K562 (cell line): ENCODE results near the gene TRDMT1. TPM values are rescaled to one million over a fixed set of nuclear protein-coding genes. Genes with fewer than 3 reads are reported as not detected.

Source experiments
- ARNT ChIP-seq, 2 experiments: fragments of 450-650 bp; IDR thresholded peaks; 2 replicates each; pipeline ENCODE4 v1.6.1; 2016; ENCODE audit warnings: mild to moderate bottlenecking in 1 of 2
- BRD4 ChIP-seq: fragments of 200-600 bp; sonication (generic); IDR thresholded peaks from 2 replicates; pipeline ENCODE4 v1.6.1; 2017; ENCODE audit warnings: inconsistent platforms
- CAMTA2 ChIP-seq: fragments of 250-450 bp; sonication (Bioruptor Pico); conservative IDR thresholded peaks from 2 replicates; pipeline ENCODE4 v1.5.1; 2022
- CHD2 ChIP-seq: IDR thresholded peaks from 2 replicates; pipeline ENCODE4 v1.6.1; 2011; ENCODE audit warnings: low read depth, low read length
- DMBX1 ChIP-seq: fragments of 250-450 bp; sonication (Bioruptor Pico); IDR thresholded peaks from 2 replicates; pipeline ENCODE4 v1.8.0; 2022; ENCODE audit warnings: inconsistent platforms, mild to moderate bottlenecking, moderate library complexity, borderline replicate concordance
- ELF2 ChIP-seq: fragments of 250-450 bp; sonication (Bioruptor Pico); IDR thresholded peaks from 2 replicates; pipeline ENCODE4 v1.5.0; 2021; ENCODE audit warnings: mild to moderate bottlenecking
- FOSL1 ChIP-seq: fragments of 200-800 bp; sonication (Bioruptor generic); conservative IDR thresholded peaks from 2 replicates; pipeline ENCODE4 v1.6.1; 2016; ENCODE audit warnings: missing genetic modification characterization, missing compliant biosample characterization
- NBN ChIP-seq: fragments of 450-650 bp; IDR thresholded peaks from 2 replicates; pipeline ENCODE4 v1.6.1; 2016; ENCODE audit warnings: low read depth, mild to moderate bottlenecking
- NEUROD1 ChIP-seq: fragments of 150-350 bp; IDR thresholded peaks from 2 replicates; pipeline ENCODE4 v1.6.1; 2014; ENCODE audit warnings: borderline replicate concordance, low read length, low read depth; ENCODE audit not compliant: partially characterized antibody
- POLR2A ChIP-seq: fragments of 450-650 bp; conservative IDR thresholded peaks from 2 replicates; pipeline ENCODE4 v1.6.1; 2016
- POLR2B ChIP-seq: fragments of 450-650 bp; IDR thresholded peaks from 2 replicates; pipeline ENCODE4 v1.6.1; 2018; ENCODE audit warnings: low read depth; ENCODE audit not compliant: partially characterized antibody
- RBM14 ChIP-seq: fragments of 200-400 bp; formaldehyde crosslinking; IDR thresholded peaks from 2 replicates; pipeline ENCODE4 v1.6.1; 2018; ENCODE audit warnings: low read depth, mild to moderate bottlenecking, low read length, moderate library complexity, borderline replicate concordance; ENCODE audit not compliant: insufficient read depth
- SIRT6 ChIP-seq: IDR thresholded peaks from one replicate; pipeline ENCODE4 v1.6.1; 2012; ENCODE audit warnings: low read depth, mild to moderate bottlenecking, control low read depth, inconsistent platforms, low read length, moderate library complexity
- SMAD2 ChIP-seq: fragments of 150-350 bp; IDR thresholded peaks from 2 replicates; pipeline ENCODE4 v1.6.1; 2014; ENCODE audit warnings: low read depth, mild to moderate bottlenecking, low read length
- ZNF121 ChIP-seq: sonication (generic); formaldehyde crosslinking; conservative IDR thresholded peaks from 2 replicates; pipeline ENCODE4 v1.8.0; 2022; ENCODE audit warnings: missing genetic modification reagents
- ZNF232 ChIP-seq: sonication (generic); formaldehyde crosslinking; IDR thresholded peaks from 2 replicates; pipeline ENCODE4 v1.8.0; 2022; ENCODE audit warnings: mild to moderate bottlenecking, missing genetic modification reagents
- ZNF551 ChIP-seq: fragments of 250-450 bp; sonication (Bioruptor Pico); IDR thresholded peaks from 2 replicates; pipeline ENCODE4 v1.5.0; 2021; ENCODE audit warnings: mild to moderate bottlenecking, moderate library complexity
- polyA plus RNA-seq, 8 experiments: library from polyadenylated mRNA; depleted of rRNA in 4 of 8; stranded (reverse) in 5 of 8; unstranded in 3 of 8; fragments of >200 nt; fragmentation: Nextera tagmentation in 2 of 8; fragmentation: Illumina TruSeq in 1 of 8; extraction: Ambion mirVana in 2 of 8; extraction: Trizol in 1 of 8; gene quantifications; 2 replicates each; pipeline versions ENCODE4 v1.2.1 to v1.2.3, GENCODE V29; 2011 to 2014; ENCODE audit warnings: inconsistent platforms in 1 of 8, missing spikeins in 1 of 8
- total RNA-seq, 7 experiments: library from RNA; depleted of rRNA in 6 of 7; stranded (reverse); fragments of >200 nt in 6 of 7; fragmentation: Illumina TruSeq in 2 of 7; extraction: Trizol in 2 of 7; gene quantifications; 2 replicates each; pipeline versions ENCODE4 v1.2.1 to v1.2.3, GENCODE V29; 2011 to 2021; ENCODE audit warnings: low replicate concordance in 1 of 7
- TF ChIP-seq, protein P1 (sequence below): fragments of 250-450 bp; sonication (Bioruptor Pico); IDR thresholded peaks from 2 replicates; pipeline ENCODE4 v1.4.0; 2020; ENCODE audit warnings: mild to moderate bottlenecking, moderate library complexity, borderline replicate concordance
- TF ChIP-seq, protein P2 (sequence below): sonication (generic); formaldehyde crosslinking; IDR thresholded peaks from 2 replicates; pipeline ENCODE4 v1.8.0; 2022; ENCODE audit warnings: missing genetic modification reagents, mild to moderate bottlenecking, borderline replicate concordance
- TF ChIP-seq, protein P3 (sequence below): sonication (generic); formaldehyde crosslinking; IDR thresholded peaks from 2 replicates; pipeline ENCODE4 v1.8.0; 2022; ENCODE audit warnings: missing genetic modification reagents, mild to moderate bottlenecking, moderate library complexity, borderline replicate concordance
- TF ChIP-seq, protein P4 (sequence below): fragments of 450-650 bp; IDR thresholded peaks from 2 replicates; pipeline ENCODE4 v1.6.1; 2018; ENCODE audit not compliant: partially characterized antibody

Gene TRDMT1
- total and polyA plus RNA-seq, 9 of the 15 experiments (the other 6 are each of a cell fraction or from before 2014, with no cell fraction given) = 5.4 to 12.6 (median 9.3) TPM

DNA sequence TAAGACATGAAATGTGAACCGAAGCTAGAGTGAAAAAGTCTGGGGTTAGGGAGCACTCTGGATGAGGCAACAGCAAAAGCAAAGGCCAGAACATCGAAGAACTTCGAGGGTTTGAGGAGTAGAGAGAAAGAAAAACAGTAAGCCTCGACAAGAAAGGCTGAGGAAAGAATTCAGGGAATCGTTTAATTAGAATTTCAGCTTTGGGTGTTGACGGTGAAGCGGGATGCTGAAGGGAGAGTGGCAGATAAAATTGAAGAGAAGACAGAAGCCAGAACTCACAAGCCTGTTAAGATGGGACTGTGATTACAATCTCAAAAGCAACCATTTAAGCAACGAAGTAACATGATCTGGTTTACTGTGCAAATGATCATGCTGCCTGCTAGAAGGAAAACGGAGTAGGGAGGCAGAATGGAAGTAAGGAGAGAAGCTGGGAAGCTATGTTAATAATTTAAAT is 2.1 kb downstream of the TRDMT1 start (continued):
- TF ChIP-seq, protein P1, sequence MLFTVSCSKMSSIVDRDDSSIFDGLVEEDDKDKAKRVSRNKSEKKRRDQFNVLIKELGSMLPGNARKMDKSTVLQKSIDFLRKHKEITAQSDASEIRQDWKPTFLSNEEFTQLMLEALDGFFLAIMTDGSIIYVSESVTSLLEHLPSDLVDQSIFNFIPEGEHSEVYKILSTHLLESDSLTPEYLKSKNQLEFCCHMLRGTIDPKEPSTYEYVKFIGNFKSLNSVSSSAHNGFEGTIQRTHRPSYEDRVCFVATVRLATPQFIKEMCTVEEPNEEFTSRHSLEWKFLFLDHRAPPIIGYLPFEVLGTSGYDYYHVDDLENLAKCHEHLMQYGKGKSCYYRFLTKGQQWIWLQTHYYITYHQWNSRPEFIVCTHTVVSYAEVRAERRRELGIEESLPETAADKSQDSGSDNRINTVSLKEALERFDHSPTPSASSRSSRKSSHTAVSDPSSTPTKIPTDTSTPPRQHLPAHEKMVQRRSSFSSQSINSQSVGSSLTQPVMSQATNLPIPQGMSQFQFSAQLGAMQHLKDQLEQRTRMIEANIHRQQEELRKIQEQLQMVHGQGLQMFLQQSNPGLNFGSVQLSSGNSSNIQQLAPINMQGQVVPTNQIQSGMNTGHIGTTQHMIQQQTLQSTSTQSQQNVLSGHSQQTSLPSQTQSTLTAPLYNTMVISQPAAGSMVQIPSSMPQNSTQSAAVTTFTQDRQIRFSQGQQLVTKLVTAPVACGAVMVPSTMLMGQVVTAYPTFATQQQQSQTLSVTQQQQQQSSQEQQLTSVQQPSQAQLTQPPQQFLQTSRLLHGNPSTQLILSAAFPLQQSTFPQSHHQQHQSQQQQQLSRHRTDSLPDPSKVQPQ (CRISPR knock-in tag) = no peak
- TF ChIP-seq SMAD2 = no peak
- TF ChIP-seq NEUROD1 = no peak
- peak; percentile 61; the same call in 1 of the 2 replicates for TF ChIP-seq NBN
- TF ChIP-seq ZNF121 = no peak
- no peak for TF ChIP-seq CAMTA2 (CRISPR knock-in tag)
- TF ChIP-seq BRD4 = no peak
- no peak for TF ChIP-seq RBM14
- no peak for TF ChIP-seq DMBX1 (CRISPR knock-in tag)
- TF ChIP-seq, protein P2, sequence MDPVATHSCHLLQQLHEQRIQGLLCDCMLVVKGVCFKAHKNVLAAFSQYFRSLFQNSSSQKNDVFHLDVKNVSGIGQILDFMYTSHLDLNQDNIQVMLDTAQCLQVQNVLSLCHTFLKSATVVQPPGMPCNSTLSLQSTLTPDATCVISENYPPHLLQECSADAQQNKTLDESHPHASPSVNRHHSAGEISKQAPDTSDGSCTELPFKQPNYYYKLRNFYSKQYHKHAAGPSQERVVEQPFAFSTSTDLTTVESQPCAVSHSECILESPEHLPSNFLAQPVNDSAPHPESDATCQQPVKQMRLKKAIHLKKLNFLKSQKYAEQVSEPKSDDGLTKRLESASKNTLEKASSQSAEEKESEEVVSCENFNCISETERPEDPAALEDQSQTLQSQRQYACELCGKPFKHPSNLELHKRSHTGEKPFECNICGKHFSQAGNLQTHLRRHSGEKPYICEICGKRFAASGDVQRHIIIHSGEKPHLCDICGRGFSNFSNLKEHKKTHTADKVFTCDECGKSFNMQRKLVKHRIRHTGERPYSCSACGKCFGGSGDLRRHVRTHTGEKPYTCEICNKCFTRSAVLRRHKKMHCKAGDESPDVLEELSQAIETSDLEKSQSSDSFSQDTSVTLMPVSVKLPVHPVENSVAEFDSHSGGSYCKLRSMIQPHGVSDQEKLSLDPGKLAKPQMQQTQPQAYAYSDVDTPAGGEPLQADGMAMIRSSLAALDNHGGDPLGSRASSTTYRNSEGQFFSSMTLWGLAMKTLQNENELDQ (CRISPR knock-in tag) = no peak
- no peak for TF ChIP-seq SIRT6
- TF ChIP-seq ARNT (IDR thresholded peaks at IDR 0.05) = peak in 1 of 2 experiments; percentile 40; a peak in 1 of 4 replicates
- TF ChIP-seq, protein P3, sequence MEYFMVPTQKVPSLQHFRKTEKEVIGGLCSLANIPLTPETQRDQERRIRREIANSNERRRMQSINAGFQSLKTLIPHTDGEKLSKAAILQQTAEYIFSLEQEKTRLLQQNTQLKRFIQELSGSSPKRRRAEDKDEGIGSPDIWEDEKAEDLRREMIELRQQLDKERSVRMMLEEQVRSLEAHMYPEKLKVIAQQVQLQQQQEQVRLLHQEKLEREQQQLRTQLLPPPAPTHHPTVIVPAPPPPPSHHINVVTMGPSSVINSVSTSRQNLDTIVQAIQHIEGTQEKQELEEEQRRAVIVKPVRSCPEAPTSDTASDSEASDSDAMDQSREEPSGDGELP = no peak
- no peak for TF ChIP-seq FOSL1
- TF ChIP-seq ELF2 (CRISPR knock-in tag) = no peak
- TF ChIP-seq CHD2 = no peak
- no peak for TF ChIP-seq ZNF232 (CRISPR knock-in tag)
- TF ChIP-seq POLR2A = no peak
- no peak for TF ChIP-seq ZNF551 (CRISPR knock-in tag)
- TF ChIP-seq, protein P4, sequence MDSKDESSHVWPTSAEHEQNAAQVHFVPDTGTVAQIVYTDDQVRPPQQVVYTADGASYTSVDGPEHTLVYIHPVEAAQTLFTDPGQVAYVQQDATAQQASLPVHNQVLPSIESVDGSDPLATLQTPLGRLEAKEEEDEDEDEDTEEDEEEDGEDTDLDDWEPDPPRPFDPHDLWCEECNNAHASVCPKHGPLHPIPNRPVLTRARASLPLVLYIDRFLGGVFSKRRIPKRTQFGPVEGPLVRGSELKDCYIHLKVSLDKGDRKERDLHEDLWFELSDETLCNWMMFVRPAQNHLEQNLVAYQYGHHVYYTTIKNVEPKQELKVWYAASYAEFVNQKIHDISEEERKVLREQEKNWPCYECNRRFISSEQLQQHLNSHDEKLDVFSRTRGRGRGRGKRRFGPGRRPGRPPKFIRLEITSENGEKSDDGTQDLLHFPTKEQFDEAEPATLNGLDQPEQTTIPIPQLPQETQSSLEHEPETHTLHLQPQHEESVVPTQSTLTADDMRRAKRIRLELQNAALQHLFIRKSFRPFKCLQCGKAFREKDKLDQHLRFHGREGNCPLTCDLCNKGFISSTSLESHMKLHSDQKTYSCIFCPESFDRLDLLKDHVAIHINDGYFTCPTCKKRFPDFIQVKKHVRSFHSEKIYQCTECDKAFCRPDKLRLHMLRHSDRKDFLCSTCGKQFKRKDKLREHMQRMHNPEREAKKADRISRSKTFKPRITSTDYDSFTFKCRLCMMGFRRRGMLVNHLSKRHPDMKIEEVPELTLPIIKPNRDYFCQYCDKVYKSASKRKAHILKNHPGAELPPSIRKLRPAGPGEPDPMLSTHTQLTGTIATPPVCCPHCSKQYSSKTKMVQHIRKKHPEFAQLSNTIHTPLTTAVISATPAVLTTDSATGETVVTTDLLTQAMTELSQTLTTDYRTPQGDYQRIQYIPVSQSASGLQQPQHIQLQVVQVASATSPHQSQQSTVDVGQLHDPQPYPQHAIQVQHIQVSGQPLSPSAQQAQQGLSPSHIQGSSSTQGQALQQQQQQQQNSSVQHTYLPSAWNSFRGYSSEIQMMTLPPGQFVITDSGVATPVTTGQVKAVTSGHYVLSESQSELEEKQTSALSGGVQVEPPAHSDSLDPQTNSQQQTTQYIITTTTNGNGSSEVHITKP = no peak
- no peak for TF ChIP-seq POLR2B
